NCI-H2081 (cell line): ENCODE data around the gene NPTX2.
"Not testable (repeated sequence)": the region's sequence is repeated elsewhere in the genome, so short reads cannot be mapped to it uniquely, and the experiment has no call there.

Experiments
- DNase-seq, 2 experiments: peaks; one replicate each; lab custom pipeline; 2025; lab: John Stamatoyannopoulos, UW

The NPTX2 gene, protein sequence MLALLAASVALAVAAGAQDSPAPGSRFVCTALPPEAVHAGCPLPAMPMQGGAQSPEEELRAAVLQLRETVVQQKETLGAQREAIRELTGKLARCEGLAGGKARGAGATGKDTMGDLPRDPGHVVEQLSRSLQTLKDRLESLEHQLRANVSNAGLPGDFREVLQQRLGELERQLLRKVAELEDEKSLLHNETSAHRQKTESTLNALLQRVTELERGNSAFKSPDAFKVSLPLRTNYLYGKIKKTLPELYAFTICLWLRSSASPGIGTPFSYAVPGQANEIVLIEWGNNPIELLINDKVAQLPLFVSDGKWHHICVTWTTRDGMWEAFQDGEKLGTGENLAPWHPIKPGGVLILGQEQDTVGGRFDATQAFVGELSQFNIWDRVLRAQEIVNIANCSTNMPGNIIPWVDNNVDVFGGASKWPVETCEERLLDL

DNA sequence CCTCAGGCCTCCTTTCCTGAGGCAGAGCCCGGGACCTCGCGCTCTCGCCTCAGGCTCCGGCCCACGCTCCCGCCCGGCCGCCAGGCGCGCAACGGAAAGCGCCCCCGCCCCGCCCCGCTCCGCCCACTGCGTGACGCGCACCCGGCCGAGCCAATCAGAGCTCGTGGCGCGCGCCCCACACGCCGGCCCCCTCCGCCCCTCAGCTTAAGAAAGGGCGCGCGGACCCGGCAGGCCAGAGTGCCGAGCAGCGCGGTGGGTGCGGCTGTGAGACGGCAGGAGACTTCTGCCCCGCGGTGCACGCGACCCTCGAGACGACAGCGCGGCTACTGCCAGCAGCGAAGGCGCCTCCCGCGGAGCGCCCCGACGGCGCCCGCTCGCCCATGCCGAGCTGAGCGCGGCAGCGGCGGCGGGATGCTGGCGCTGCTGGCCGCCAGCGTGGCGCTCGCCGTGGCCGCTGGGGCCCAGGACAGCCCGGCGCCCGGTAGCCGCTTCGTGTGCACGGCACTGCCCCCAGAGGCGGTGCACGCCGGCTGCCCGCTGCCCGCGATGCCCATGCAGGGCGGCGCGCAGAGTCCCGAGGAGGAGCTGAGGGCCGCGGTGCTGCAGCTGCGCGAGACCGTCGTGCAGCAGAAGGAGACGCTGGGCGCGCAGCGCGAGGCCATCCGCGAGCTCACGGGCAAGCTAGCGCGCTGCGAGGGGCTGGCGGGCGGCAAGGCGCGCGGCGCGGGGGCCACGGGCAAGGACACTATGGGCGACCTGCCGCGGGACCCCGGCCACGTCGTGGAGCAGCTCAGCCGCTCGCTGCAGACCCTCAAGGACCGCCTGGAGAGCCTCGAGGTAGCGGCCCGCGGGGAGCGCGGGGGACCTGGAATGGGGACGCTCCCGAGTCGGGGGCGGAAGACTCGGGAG, at the start of gene NPTX2:
NPTX2 (plus strand) TSS at position 235 of the 909 bp plus-strand sequence; CDS start at position 412, 177 bp downstream.
- DNase-seq: peak; percentile 30 to 42

DNA sequence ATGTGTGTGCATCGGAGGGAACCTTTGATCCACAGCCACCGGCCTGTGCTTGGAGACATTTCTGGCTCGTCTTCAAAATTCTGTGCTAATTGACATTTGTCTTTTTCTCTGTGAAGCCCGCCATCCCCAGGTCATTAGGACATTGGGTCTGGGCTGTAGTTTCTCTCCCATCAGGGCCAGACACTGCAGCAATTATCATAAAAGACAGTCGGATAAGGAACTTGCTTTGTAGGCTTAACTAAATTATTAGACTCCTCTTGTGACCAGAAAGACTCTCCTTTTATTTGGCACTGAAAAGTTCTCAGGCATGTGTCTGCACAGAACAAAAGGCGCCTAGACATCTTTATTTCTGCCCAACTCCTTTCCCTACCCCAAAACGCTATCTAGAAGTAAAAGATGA, 49.1 kb upstream of the NPTX2 start:
- no peak for DNase-seq

DNA sequence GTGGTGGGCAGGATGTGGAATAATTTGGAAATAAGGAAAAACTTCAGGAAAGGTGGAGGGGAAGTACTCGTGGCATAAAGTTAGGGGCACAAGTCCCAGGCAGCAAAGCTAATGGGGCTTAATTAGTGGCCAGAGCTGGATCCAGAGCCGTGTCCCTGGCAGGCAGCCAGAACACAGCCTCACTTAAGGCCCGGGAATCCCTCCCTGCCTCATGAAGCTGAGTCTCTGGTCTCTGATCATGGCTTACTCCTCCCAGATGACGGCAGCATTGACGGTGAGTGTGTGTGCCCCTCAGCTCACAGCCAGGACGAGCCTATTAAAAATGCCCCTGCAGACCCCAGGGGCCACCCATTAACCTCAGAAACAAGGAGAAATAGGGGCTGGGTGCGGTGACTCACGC, 48.2 kb upstream of the NPTX2 start:
- DNase-seq: peak in 1 of 2 experiments; percentile 24

DNA sequence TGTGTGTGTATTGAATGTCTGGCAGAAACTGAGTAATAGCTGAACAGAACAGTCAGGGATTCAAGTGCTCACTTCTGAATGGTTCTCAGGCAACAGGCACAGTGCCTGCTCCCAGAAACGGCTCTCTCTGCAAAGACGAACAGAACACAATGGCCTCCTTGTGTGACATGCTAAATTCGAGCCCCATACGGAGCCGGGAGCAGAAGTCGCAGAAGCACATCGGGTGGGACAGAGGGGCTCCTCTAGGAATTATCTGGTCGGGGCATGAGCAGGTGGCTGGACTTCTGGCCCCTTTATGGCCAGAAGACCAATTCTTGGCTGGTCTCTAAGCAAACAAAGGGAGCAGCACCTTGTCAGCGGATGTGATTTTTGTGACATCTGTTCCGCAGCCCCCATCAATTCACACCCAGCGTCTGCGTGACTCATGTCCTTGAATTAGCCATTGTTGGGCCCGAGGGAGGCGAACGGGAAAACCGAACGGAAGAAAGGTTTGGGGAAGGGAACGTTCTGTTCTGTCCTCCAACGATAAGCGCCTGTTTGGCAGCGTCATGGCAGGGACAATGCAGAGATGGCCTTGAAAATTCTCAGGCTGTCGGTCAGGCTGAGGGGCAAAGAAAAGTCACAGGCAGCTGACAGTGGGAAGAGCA, 47.3 kb upstream of the NPTX2 start:
- no peak for DNase-seq

DNA sequence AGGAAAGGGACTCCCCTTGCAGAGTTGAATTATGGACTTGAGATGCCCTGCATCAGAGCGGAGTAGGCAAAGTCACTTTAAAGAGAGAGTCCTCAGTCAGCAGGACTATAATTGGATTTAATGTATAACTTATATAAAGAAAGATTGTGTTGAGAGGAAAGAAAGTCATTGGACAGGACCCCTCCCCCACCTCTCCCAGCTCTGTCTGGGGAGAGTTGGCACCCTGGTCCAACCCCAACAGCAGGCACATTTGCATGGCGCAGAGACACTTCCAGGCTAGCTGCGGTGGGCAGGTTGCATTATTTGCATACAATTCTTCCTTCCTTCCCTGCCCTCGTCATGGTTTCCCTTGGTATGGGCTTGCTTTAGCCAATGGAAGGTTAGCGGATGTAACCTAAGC, 46.1 kb upstream of the NPTX2 start:
- no peak for DNase-seq

DNA sequence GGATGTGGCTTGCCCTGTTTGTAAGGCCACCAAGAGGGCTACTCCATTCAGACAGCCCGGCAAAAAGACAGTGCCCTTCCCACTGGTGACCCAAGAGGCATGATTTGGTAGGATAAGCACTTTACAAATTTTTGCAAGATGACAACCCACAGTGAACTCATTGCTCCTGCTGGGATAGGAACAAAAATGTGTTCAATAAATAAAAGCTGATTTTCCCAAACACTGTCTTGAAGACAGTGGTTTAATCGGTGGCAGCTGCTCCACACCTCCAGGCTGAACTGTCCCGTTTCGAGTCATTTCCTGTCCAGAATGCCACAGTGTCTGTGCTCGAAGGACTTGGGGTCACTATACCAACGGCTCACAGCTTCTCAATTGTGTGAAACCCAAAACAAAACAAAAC, 45.1 kb upstream of the NPTX2 start:
- DNase-seq: no peak

DNA sequence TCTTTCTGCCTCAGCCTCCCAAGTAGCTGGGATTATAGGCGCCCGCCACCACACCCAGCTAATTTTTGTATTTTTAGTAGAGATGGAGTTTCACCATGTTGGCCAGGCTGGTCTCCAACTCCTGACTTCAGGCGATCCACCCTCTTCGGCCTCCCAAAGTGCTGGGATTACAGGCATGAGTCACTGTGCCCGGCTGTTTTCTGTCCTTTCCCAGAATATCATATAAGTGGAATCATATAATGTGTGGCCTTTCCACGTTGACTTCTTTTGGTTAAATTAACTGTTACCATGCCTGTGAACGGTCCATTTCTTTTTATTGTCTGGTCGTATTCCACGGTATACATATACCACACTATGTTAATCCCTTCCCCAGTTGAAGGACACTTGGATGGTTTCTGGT, 44.4 kb upstream of the NPTX2 start:
- DNase-seq: not testable (repeated sequence)

DNA sequence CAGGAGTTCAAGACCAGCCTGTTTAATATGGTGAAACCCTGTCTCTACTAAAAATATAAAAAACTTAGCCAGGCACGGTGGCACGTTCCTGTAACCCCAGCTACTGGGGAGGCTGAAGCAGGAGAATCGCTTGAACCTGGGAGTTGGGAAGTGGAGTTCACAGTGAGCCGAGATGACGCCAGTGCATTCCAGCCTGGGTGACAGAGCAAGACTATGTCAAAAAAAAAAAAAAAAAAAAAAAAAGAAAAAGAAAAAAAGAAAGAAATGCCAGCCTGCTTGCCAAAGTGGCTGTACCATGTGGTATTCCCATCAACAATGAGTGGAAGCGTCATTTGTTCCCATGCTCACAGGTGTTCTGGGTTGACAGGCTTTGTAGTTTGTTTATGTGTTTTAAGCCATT, 43.3 kb upstream of the NPTX2 start:
- DNase-seq: no peak

DNA sequence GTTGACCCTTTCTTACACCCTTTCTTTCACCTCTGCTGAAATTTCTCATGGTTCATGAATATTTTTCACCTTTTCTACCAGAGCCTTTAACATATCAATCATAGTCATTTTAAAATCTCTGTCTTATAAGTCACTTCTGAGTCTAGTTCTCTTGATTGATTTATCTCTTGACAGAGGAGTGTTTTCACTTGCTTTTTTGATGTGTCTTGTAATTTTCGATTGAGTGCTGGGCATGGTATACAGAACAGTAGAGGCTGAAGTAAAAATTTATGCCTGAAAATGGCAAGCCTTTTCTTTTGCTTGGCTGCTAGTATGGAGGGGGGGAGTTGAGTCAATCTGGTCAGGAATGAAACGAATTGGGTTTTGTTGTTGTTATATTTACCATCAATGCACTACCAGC, 41.2 kb upstream of the NPTX2 start:
- DNase-seq: no peak

DNA sequence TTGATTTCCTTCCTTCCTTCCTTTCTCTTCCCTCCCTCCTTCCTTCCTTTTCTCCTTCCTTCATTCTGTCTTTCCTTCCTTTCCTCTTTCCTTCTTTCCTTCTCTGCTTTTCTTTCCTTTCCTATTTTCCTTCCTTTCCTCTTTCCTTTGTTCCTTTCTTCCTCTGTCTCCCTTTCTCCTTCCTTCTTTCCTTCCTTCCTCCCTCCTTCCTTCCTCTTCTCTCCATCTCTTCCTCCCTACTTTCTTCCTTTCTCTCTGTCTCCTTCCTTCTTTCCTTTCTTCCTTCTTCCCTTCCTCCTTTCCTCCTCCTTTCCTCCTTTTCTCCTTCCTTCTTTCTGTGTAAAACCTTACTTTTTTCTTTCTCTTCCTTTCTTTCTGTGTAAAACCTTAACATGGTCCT, 32.3 kb upstream of the NPTX2 start:
- no peak for DNase-seq

DNA sequence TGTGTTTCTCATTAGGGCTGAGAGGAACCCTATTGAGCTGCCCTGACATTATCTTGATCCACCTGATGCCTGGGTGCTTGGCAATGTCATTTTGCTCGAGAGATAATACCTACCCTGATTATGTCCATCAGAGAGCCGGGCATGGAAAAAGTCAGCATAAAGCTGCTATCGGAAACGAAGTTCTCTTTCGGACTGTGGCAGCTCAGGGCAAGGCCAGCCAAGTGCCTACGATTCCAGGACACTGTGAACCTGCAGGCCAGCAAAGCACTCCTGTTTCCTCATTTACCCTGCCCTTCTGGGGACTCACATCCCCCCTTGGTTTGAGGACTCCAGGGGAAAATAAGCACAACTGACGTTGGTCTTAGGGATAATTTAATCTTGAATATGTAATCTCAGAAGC, 25.2 kb upstream of the NPTX2 start:
- no peak for DNase-seq

DNA sequence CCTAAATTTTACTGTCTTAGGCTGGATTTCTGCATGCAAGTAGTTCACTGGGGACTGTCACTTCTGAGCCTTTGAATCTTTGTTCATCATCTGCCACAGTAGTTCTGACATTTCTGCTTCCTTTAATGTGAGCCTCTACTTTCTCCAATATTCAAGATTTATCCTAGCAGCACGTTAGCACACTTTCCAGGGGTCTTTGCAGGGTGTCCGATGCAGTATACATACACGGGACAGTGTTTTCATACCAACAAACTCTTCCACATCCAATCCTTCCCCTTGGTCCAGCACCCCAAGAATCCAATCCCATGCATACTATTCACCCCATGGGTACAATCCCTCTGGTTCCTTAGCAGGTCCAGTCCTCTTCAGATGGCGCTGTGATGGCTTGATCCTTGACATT, 22.7 kb upstream of the NPTX2 start:
- DNase-seq: no peak

DNA sequence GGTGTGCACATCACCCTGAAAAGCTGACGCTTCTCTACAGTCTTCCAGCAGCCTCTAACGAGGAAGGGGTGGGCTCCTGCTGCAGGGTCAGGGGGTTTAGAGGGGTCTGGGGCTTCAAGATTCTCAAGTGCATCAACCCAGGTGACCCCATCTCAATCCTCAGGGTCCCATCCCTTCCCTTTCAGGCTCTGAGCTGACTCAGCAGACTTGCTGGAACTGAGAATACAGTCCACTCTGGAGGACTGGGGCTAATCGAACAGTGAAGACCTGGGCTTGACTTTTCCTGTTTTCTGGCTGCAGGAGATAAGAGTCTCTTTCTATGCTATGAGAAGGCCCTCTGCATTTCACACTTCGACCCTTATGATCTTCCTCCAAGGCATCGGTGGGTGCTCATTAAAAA, 22.3 kb upstream of the NPTX2 start:
- no peak for DNase-seq

DNA sequence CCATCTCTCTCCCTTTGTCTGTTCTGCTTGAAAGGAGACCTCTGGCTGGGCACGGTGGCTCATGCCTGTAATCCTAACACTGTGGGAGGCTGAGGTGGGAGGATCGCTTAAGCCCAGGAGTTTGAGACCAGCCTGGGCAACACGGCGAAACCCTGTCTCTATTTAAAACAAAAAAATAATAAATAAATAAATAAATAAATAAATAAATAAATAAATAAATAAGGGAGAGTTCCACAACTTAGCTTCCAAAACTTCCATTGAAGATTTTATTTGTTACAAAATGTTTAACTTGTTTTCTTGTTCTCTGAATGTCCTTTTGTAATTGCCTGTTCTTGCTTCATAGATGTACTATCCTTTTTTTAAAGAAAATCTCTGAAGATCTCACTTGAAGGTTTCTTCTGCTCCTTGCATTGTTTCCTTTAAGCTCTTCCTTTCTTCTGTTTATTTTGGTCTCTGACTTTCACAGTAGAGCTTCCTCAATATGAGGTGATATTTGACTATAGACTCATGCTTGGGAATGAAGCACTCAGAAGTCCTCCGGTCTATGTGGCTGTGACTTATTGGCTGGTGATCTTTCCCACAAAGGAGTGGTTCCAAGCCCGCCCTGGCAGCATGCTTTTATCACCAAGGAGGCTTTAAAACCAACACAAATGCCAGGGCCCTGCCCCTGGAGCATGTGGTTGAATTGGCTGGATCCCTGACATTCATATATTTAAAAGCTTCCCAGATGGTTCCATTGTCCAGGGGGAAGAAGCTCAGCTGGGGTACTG, 18.1 kb upstream of the NPTX2 start:
- no peak for DNase-seq

DNA sequence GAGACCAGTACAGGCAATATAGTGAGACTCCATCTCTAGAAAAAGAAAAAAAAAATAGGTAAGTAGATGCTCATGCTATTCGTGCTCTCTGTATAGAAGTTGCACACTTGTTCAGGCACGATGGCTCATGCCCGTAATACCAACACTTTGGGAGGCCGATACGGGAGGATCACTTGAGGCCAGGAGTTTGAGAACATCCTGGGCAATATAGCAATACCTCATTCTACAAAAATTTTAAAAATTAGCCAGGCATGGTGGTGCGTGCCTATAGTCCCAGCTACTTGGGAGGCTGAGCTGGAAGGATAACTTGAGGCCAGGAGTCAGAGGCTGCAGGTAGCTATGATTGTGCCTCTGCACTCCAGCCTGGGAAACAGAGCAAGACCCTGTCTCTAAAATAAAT, 17.2 kb upstream of the NPTX2 start:
- no peak for DNase-seq

DNA sequence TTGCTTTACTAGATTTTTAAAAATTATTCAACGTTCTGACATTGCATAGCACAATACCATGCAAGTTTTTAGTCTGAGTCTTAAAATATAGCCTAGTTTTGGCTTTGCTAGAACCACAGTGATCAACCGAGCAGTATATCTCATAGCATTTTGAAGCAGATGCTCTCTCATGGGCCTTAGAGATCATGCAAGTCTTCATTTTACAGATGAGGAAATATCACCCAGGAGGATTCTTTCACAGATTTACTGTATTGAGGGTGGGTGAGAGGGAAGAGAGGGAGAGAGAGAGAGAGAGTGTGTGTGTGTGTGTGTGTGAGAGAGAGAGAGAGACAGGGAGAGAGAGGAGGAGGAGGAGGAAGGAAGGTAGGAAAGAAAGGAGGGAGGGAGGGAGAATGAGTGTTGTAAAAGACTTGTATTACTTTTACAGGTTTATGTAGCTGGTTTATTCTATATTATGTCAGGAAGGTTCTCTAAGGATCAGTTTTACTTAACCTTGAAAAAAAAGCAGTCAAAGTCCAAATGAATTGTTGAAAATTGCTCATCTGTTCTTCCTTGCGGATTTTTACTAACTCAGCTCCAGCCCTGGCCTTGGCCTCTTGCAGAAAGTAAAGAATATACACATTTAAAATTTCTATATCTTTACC, 14.2 kb upstream of the NPTX2 start:
- DNase-seq: no peak

DNA sequence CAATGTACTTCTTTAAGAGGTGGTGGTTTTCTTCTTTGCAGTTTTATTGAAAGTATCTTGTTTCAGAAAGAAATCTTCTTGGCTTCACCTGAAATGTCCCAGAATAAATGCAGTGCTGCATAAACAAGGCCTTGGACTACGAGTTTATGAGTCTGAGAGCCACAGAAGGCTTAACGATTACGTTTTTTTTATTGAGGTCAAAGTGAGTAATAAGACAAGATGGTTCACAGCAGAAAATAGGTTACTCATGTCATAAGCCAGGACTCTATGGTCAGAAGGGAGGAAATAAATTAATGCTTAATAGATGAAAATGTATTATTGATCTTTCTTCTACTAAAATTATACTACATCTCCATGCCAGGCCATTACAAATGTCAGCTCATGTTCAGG, 13.7 kb upstream of the NPTX2 start:
- no peak for DNase-seq

DNA sequence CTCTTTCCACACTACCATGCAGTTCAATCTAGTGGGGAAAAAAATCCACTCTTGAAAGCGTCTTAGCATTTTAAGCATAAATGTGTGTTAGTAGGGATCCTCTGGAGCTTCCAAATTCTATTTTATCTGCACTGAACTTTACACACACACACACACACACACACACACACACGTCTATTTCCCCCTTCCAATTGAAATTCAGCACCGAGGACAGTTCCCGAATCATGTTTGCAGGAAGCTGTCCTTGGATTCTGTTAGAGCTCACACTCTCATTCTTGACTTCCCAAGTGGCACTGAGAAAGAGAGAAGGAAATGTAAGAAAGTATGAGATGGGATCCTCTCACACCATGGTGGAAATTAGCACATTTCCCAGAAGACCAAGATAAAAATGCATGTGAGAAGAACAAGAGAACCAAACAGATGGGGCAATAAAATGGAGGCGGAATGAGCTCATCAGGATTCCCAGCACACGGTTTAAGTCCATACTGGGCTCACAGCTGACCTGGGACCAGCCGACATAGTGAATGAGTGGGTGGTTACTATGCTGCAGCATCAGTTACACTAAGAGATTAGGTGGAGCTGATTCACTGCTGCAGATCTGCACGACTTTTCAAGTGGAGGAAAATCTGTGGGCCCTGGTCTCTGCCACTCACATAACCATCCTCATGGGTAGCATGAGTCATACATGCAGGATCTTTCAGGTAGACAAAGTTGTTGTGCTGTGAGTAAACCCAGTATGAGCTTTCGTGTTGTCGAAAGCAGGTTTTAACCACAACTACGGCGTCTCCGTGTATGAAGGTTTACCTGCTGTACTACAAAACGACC, 3.3 kb upstream of the NPTX2 start:
- no peak for DNase-seq

DNA sequence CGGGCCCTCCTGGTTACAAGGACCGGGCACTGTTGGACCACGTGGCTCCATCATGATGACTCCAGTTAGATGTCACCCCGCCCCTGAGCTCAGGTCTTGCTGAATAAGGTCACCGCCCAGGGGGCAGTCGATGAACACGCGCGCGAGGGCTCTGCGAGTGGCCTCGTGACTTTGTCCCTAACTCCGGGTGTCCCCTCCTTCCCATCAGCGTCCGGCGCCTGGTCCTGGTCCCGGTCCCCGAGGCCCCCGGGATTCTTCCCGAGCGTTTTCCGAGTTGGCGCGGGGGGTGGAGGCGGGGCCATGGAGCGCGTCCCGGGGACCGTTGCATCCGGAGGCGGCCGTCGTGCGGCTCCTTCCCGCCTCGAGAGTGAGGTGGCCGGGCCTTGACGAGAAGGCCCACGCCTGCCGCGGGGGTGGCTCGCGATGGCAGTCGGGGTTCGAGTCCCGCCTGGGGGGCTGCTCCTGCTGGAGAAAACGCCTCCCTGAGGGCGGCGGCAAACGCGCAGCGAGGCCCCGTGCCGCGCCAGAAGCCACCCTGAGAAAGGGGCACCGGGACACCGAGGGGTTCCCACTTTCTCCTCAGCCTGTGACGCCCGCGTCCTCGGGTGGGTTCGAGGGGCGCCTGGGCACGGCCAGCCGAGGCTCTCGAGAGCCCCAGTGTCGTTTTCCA, 569 bp upstream of the NPTX2 start:
- DNase-seq: no peak

DNA sequence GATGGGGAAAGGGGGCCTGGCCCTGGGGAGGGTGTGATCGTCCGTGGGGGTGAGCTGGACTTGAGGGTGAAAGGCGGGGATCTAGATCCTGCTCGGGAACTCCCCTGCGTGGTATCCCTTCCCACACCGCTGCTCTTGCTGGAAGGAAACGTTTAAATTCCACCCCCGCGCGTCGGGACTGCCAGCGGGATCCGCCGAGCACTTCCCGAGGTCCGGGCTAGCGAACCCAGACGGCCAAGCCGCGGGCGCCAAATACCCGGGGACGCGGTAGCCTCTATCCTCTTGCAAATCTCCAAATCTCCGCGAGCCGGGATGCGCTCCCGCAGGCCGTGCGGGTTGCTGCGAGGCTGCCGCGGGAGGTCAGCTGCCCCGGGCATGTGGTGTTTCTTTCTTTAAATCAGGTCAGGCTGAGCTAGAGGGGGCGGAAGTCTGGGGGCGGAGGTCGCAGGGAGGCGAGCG, 904 bp downstream of the NPTX2 start:
- no peak for DNase-seq
